Left ventricle myocardium inferior (tissue), 1 donor: ENCODE data around the gene CDC45. TPM values are rescaled to one million over a fixed set of nuclear protein-coding genes. Genes with fewer than 3 reads are reported as not detected.

Experiments
- DNase-seq: peaks from one replicate; pipeline ENCODE4 v3.0.0-alpha.2; 2020
- H3K27ac ChIP-seq: fragments of 200-600 bp; replicated peaks from 2 replicates; pipeline ENCODE4 v1.8.0; 2021
- H3K27me3 ChIP-seq: fragments of 200-600 bp; 2 replicates; pipeline ENCODE4 v1.8.0; 2021; ENCODE audit warnings: low read depth
- H3K36me3 ChIP-seq: fragments of 200-600 bp; 2 replicates; pipeline ENCODE4 v1.8.0; 2021
- H3K4me1 ChIP-seq: fragments of 200-600 bp; 2 replicates; pipeline ENCODE4 v1.8.0; 2021
- H3K4me3 ChIP-seq: fragments of 200-600 bp; 2 replicates; pipeline ENCODE4 v1.8.0; 2021; ENCODE audit warnings: mild to moderate bottlenecking, moderate library complexity
- H3K9me3 ChIP-seq: fragments of 200-600 bp; replicated peaks from 2 replicates; pipeline ENCODE4 v1.8.0; 2021
- intact Hi-C: fragments of 100-400 bp; cut with micrococcal nuclease; formaldehyde crosslinking; loops from one replicate; pipeline ENCODE4 v1.11.0; 2022
- total RNA-seq: library from RNA; stranded (reverse); fragmentation: NEBNext Ultra II Directional; extraction: Animal tissue kit (Norgen Biotek cat#: 25700); gene quantifications from one replicate; pipeline ENCODE4 v1.2.1, GENCODE V29; 2021
- TF ChIP-seq, protein P1 (sequence below): fragments of 200-600 bp; IDR thresholded peaks from 2 replicates; pipeline ENCODE4 v1.8.0; 2021; ENCODE audit warnings: antibody characterized with exemption, mild to moderate bottlenecking, borderline replicate concordance
- donor health status: DM: no; HTN: yes; CAD: no; lungs with severe emphysema.

The CDC45 gene
- total RNA-seq, 1 donor from 2014 or later, result 0.77 TPM

DNA sequence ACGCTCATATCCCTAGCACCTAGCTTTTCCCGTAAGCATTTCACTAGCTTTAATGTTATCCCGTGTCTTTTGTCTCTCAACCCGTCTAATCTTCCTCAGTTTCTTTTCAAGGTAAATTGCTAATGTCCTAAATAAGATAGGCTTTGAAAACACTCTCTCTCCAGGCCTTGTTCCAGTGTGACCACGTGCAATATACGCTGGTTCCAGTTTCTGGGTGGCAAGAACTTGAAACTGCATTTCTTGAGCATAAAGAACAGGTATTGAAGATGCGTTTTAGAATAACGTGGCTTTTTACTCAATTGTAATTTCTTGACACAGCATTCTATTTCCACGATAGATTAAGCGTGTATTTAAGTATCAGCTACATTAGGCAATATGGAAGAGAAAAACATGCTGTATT is 1.1 kb downstream of the CDC45 start:
- intact Hi-C loops, result no loop called here
- TF ChIP-seq, protein P1, sequence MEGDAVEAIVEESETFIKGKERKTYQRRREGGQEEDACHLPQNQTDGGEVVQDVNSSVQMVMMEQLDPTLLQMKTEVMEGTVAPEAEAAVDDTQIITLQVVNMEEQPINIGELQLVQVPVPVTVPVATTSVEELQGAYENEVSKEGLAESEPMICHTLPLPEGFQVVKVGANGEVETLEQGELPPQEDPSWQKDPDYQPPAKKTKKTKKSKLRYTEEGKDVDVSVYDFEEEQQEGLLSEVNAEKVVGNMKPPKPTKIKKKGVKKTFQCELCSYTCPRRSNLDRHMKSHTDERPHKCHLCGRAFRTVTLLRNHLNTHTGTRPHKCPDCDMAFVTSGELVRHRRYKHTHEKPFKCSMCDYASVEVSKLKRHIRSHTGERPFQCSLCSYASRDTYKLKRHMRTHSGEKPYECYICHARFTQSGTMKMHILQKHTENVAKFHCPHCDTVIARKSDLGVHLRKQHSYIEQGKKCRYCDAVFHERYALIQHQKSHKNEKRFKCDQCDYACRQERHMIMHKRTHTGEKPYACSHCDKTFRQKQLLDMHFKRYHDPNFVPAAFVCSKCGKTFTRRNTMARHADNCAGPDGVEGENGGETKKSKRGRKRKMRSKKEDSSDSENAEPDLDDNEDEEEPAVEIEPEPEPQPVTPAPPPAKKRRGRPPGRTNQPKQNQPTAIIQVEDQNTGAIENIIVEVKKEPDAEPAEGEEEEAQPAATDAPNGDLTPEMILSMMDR, result no peak

GRCh38 chr22:19482297-19482696 is 2.6 kb downstream of the CDC45 start:
- Histone ChIP-seq H3K36me3 (no peaks in the 10 kb centered on the region), H3K4me3 (no peak overlapping the region), H3K9me3 (no peaks in the 10 kb centered on the region), H3K4me1 (peaks cover 24% of the 10 kb centered on the region), H3K27ac (no peak overlapping the region), H3K27me3 (no peaks in the 10 kb centered on the region)
- TF ChIP-seq, protein P1, result no peak
- intact Hi-C loops, result no loop called here
- no peak for DNase-seq

More for the DNA sequence above, 1.1 kb downstream of the CDC45 start:
- Histone ChIP-seq H3K9me3 (no peaks in the 10 kb centered on the region), H3K27ac (no peak overlapping the region), H3K27me3 (no peaks in the 10 kb centered on the region), H3K4me3 (no peak overlapping the region), H3K36me3 (no peaks in the 10 kb centered on the region), H3K4me1 (peaks cover 39% of the 10 kb centered on the region)
- DNase-seq, result no peak

GRCh38 chr22:19483481-19484244 is 3.9 kb downstream of the CDC45 start:
- no peaks in the 10 kb centered on the region for H3K27me3 ChIP-seq
- TF ChIP-seq, protein P1, result no peak
- intact Hi-C loops, result no loop called here
- H3K4me3 ChIP-seq, result no peak overlapping the region
- H3K4me1 ChIP-seq, result peaks cover 11% of the 10 kb centered on the region
- H3K9me3 ChIP-seq, result no peaks in the 10 kb centered on the region
- H3K36me3 ChIP-seq, result no peaks in the 10 kb centered on the region
- peak overlapping the region; percentile 45 for H3K27ac ChIP-seq
- DNase-seq, result no peak

GRCh38 chr22:19488285-19488684 is 8.6 kb downstream of the CDC45 start:
- TF ChIP-seq, protein P1, result no peak
- Histone ChIP-seq H3K9me3 (no peaks in the 10 kb centered on the region), H3K27me3 (no peaks in the 10 kb centered on the region), H3K4me3 (no peak overlapping the region), H3K36me3 (no peaks in the 10 kb centered on the region), H3K4me1 (no peaks in the 10 kb centered on the region), H3K27ac (no peak overlapping the region)
- intact Hi-C loops, result no loop called here
- DNase-seq, result no peak

DNA sequence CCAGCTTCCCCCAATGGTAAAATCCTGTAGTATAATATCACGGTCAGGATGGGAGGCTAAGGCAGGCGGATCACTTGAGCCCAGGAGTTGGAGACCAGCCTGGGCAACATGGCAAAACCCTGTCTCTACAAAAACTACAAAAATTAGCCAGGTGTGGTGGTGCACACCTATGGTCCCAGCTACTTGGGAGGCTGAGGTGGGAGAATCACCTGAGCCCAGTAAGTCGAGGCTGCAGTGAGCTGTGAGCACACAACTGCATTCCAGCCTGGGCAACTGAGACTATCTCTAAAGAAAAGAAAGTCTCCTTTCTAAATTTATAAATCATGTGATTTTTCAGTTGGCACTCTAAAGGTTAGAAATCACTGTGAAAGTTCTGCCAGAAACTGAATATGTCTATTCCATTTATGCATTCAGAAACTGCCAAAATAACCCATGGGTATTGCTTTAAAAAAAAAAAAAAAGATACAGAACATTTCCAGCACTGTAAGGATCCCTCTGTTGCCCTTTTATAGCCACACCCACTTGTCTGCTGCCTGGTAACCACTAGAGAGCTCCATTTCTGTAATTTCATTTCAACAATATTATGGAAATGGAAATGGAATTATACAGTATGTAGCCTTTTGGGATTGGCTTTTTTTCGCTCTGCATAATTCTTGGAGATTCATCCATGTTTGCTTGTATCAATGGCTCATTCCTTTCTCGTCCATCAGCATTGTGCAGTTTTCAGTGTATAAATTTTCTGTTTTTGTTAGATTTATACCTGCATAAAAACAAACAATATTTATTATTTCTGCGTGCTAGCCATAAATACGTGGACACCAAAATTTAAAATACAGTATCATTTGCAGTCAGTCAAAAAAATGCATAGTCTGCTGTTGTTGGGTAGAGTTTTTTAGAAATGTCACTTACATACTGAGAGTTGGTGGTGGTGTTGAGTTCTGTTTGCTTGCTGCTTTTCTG is 9.4 kb downstream of the CDC45 start:
- H3K9me3 ChIP-seq, result no peaks in the 10 kb centered on the region
- peaks cover 4% of the 10 kb centered on the region for H3K27me3 ChIP-seq
- no peaks in the 10 kb centered on the region for H3K4me1 ChIP-seq
- H3K27ac ChIP-seq, result no peak overlapping the region
- H3K4me3 ChIP-seq, result no peak overlapping the region
- TF ChIP-seq, protein P1, result peak; percentile 21
- no peak for DNase-seq
- intact Hi-C loops, result no loop called here
- no peaks in the 10 kb centered on the region for H3K36me3 ChIP-seq
